ENCODE results near the gene IFNA5.

The IFNA5 gene

DNA sequence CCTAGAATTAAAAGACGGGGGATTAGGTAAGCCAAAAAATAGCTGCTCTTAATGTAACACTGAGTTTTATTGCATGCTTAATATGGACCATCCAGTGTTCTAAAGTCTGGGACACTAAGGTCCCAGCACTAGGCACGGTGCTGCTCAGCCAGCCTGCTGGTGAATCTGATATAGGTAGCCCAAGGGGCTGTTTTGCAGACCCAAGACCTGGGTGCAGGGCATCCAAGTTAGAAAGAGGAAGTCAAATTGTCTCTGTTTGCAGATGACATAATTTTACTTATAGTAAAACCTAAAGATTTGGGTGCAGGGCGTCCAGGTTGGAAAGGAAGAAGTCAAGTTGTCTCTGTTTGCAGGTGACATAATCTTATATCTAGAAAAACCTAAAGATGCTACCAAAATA lies 17.8 kb downstream of the IFNA5 start:
- Histone ChIP-seq H3K27ac (no peak overlapping the region), H3K27me3 (replicated peaks) (no peaks in the 10 kb centered on the region), H3K4me3 (ENCODE audit: low read depth, low read length) (no peak overlapping the region), H3K36me3 (replicated peaks) (no peaks in the 10 kb centered on the region)
- in situ Hi-C loops (cut with HindIII; ENCODE audit: low pct_ligation_motif_present, low sequenced_read_pairs), result no loop called here
- TF ChIP-seq, protein P1, sequence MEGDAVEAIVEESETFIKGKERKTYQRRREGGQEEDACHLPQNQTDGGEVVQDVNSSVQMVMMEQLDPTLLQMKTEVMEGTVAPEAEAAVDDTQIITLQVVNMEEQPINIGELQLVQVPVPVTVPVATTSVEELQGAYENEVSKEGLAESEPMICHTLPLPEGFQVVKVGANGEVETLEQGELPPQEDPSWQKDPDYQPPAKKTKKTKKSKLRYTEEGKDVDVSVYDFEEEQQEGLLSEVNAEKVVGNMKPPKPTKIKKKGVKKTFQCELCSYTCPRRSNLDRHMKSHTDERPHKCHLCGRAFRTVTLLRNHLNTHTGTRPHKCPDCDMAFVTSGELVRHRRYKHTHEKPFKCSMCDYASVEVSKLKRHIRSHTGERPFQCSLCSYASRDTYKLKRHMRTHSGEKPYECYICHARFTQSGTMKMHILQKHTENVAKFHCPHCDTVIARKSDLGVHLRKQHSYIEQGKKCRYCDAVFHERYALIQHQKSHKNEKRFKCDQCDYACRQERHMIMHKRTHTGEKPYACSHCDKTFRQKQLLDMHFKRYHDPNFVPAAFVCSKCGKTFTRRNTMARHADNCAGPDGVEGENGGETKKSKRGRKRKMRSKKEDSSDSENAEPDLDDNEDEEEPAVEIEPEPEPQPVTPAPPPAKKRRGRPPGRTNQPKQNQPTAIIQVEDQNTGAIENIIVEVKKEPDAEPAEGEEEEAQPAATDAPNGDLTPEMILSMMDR (IDR thresholded peaks at IDR 0.05; ENCODE audit: low read depth, low read length, missing control alignments), result no peak
- no peak for DNase-seq

DNA sequence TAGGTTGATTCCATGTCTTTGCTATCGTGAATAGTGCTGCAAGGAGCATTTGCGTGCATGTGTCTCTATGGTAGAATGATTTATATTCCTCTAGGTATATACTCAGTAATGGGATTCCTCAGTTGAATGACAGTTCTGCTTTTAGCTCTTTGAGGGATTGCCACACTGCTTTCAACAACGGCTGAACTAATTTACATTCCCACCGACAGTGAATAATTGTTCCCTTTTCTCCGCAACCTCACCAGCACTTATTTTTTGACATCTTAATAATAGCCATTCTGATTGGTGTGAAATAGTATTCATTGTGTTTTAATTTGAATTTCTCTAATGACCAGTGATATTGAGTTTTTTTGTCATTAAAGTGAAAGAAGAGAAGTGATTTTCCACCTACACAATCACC lies 18.5 kb downstream of the IFNA5 start:
- in situ Hi-C loops (cut with HindIII; ENCODE audit: low pct_ligation_motif_present, low sequenced_read_pairs), result no loop called here
- no peaks in the 10 kb centered on the region for H3K27me3 ChIP-seq (replicated peaks)

DNA sequence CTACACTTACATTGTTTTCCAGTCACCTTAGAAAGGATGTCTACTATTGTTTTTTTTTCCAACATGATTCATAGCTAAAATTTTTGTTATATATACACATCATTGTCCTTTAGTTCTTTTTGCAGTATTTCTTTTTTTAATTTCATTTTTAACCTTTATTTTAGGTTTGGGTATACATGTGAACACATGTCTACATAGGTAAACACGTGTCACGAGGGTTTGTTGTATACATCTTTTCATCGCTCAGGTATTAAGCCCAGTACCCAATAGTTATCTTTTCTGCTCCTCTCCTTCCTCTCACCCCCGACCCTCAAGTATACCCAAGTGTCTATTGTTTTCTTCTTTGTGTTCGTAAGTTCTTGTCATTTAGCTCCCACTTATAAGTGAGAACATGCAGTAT lies 19.0 kb downstream of the IFNA5 start:
- in situ Hi-C loops (cut with HindIII; ENCODE audit: low pct_ligation_motif_present, low sequenced_read_pairs), result no loop called here
- no peak overlapping the region for H3K27ac ChIP-seq
- H3K36me3 ChIP-seq (replicated peaks), result no peaks in the 10 kb centered on the region
- H3K4me3 ChIP-seq (ENCODE audit: low read depth, low read length), result no peak overlapping the region
- DNase-seq, result no peak
- TF ChIP-seq, protein P1 (IDR thresholded peaks at IDR 0.05; ENCODE audit: low read depth, low read length, missing control alignments), result no peak
- no peaks in the 10 kb centered on the region for H3K27me3 ChIP-seq (replicated peaks)

More for the DNA sequence above, 18.5 kb downstream of the IFNA5 start:
- Histone ChIP-seq H3K4me3 (ENCODE audit: low read depth, low read length) (no peak overlapping the region), H3K36me3 (replicated peaks) (no peaks in the 10 kb centered on the region), H3K27ac (no peak overlapping the region)
- TF ChIP-seq, protein P1 (IDR thresholded peaks at IDR 0.05; ENCODE audit: low read depth, low read length, missing control alignments), result no peak
- DNase-seq, result no peak

DNA sequence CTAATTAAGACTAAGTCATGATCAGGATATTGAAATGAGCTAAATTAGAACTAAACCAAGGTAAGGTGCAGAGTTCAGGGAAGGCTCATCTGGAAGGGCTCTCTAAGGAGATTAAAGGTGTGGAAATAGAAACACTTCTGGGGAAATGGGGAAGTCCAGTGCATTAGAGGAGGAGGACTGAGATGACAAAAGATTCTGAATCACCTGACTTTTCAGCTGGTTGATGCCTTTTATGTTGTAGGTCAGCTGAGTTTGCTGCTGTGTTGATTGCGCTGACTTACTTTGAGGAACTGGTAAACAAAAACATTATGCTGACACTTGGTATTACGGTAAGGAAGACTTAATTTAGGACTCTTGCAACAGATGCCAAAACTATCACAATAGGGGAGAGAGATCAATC lies 23.8 kb downstream of the IFNA5 start:
- Histone ChIP-seq H3K27ac (no peak overlapping the region), H3K27me3 (replicated peaks) (no peaks in the 10 kb centered on the region), H3K4me3 (ENCODE audit: low read depth, low read length) (no peak overlapping the region), H3K36me3 (replicated peaks) (no peaks in the 10 kb centered on the region)
- in situ Hi-C loops (cut with HindIII; ENCODE audit: low pct_ligation_motif_present, low sequenced_read_pairs), result no loop called here
- TF ChIP-seq, protein P1 (IDR thresholded peaks at IDR 0.05; ENCODE audit: low read depth, low read length, missing control alignments), result no peak
- DNase-seq, result no peak

DNA sequence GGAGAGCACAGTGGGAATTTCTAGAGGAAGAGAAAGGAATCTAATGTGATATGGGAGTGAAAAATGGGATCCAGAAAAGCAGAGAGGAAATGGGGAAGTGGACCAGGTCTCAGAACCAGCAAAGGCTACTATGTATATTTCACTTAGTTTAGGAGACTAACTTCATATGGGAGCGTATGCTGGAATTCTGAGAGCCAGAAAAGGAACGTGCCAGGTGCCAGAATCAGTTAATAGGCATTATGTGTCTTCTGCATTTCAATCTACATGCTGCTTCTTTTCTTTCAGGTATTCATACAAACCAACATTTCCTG lies 36.8 kb downstream of the IFNA5 start:
- in situ Hi-C loops (cut with HindIII; ENCODE audit: low pct_ligation_motif_present, low sequenced_read_pairs), result no loop called here
- no peak overlapping the region for H3K4me3 ChIP-seq (ENCODE audit: low read depth, low read length)

More for the DNA sequence above, 36.8 kb downstream of the IFNA5 start:
- no peaks in the 10 kb centered on the region for H3K36me3 ChIP-seq (replicated peaks)
- no peak overlapping the region for H3K27ac ChIP-seq
- DNase-seq, result no peak
- no peaks in the 10 kb centered on the region for H3K27me3 ChIP-seq (replicated peaks)
- TF ChIP-seq, protein P1 (IDR thresholded peaks at IDR 0.05; ENCODE audit: low read depth, low read length, missing control alignments), result no peak
